Measurements from ENCODE around the gene PSMA6. TPM values are rescaled to one million over a fixed set of nuclear protein-coding genes. Genes with fewer than 3 reads are reported as not detected.

Gene PSMA6
- 100 to 1,000 TPM; 130 to 141 (median 139) TPM for total RNA-seq
- total RNA-seq (2013), result 150 TPM

- Histone ChIP-seq H3K4me3 (ENCODE audit: low read length) (peak within 1 kb of the TSS; percentile 63), H3K36me3 (ENCODE audit: control insufficient read depth, insufficient read depth, low read length) (no peaks in the 10 kb centered on the region), H3K27me3 (ENCODE audit: control insufficient read depth, insufficient read depth, low read length) (no peaks in the 10 kb centered on the region), H3K9me3 (ENCODE audit: control insufficient read depth, insufficient read depth, low read length) (no peaks in the 10 kb centered on the region), H3K27ac (ENCODE audit: low read length) (peak within 1 kb of the TSS; percentile 81), H3K4me1 (ENCODE audit: control insufficient read depth, insufficient read depth, low read length) (peaks cover 31% of the 10 kb centered on the region)
- H3K27ac Mint-ChIP-seq, result peak within 1 kb of the TSS; percentile 98 to 99
- no peaks in the 10 kb centered on the region for H3K36me3 Mint-ChIP-seq
- peak; percentile 96 to 100 for DNase-seq
- H3K4me3 Mint-ChIP-seq, result peak within 1 kb of the TSS; percentile 97
- no peaks in the 10 kb centered on the region for H3K9me3 Mint-ChIP-seq
- WGBS (ENCODE audit: insufficient coverage), result 0% methylated on average over 40 of the region's 40 CpGs
- TF ChIP-seq CTCF (IDR thresholded peaks at IDR 0.05), result no peak
- H3K4me1 Mint-ChIP-seq, result peaks cover 43 to 45% of the 10 kb centered on the region in 2 donors
- intact Hi-C loops (cut with micrococcal nuclease), result loop anchor here (1.0 to 5.0 kb wide), 6 partner anchors 40 to 310 kb away; partner anchors contain the start of genes NFKBIA, PRORP and SRP54
- H3K27me3 Mint-ChIP-seq (ENCODE audit: low read depth in 2 of 2), result no peaks in the 10 kb centered on the region
- ATAC-seq, result peak; percentile 91 to 97 (median 92)
Observed at GRCh38 chr14:35292051-35292769, at the start of gene PSMA6. Gene PSMA6, plus strand, starts transcription at chr14:35292382. Its CDS starts 95 bp downstream, at chr14:35292477.

- TF ChIP-seq CTCF (IDR thresholded peaks at IDR 0.05), result no peak
- Histone ChIP-seq H3K36me3 (ENCODE audit: control insufficient read depth, insufficient read depth, low read length) (no peaks in the 10 kb centered on the region), H3K9me3 (ENCODE audit: control insufficient read depth, insufficient read depth, low read length) (no peaks in the 10 kb centered on the region), H3K4me1 (ENCODE audit: control insufficient read depth, insufficient read depth, low read length) (peaks cover 10% of the 10 kb centered on the region), H3K27me3 (ENCODE audit: control insufficient read depth, insufficient read depth, low read length) (no peaks in the 10 kb centered on the region), H3K27ac (ENCODE audit: low read length) (no peak overlapping the region), H3K4me3 (ENCODE audit: low read length) (no peak overlapping the region)
- WGBS (ENCODE audit: insufficient coverage), result 94% methylated on average over 4 of the region's 5 CpGs
- no peaks in the 10 kb centered on the region for H3K27me3 Mint-ChIP-seq (ENCODE audit: low read depth in 2 of 2)
- peaks cover 17 to 21% of the 10 kb centered on the region in 2 donors for H3K4me1 Mint-ChIP-seq
- no peak overlapping the region for H3K27ac Mint-ChIP-seq
- H3K4me3 Mint-ChIP-seq, result no peak overlapping the region
- no peaks in the 10 kb centered on the region for H3K36me3 Mint-ChIP-seq
- DNase-seq (no peak), ATAC-seq (no peak)
- H3K9me3 Mint-ChIP-seq, result no peaks in the 10 kb centered on the region
- intact Hi-C loops (cut with micrococcal nuclease), result no loop called here
Observed at GRCh38 chr14:35242599-35243311, 49.4 kb upstream of the PSMA6 start.

GRCh38 chr14:35243956-35244355 is 48.2 kb upstream of the PSMA6 start:
- H3K27me3 Mint-ChIP-seq (ENCODE audit: low read depth in 2 of 2), result no peaks in the 10 kb centered on the region
- H3K27ac Mint-ChIP-seq, result no peak overlapping the region
- TF ChIP-seq CTCF (IDR thresholded peaks at IDR 0.05), result no peak
- ATAC-seq (no peak), DNase-seq (no peak)
- no peaks in the 10 kb centered on the region for H3K9me3 Mint-ChIP-seq
- Histone ChIP-seq H3K27ac (ENCODE audit: low read length) (no peak overlapping the region), H3K4me1 (ENCODE audit: control insufficient read depth, insufficient read depth, low read length) (peaks cover 10% of the 10 kb centered on the region), H3K9me3 (ENCODE audit: control insufficient read depth, insufficient read depth, low read length) (no peaks in the 10 kb centered on the region), H3K4me3 (ENCODE audit: low read length) (no peak overlapping the region), H3K27me3 (ENCODE audit: control insufficient read depth, insufficient read depth, low read length) (no peaks in the 10 kb centered on the region), H3K36me3 (ENCODE audit: control insufficient read depth, insufficient read depth, low read length) (no peaks in the 10 kb centered on the region)
- H3K4me3 Mint-ChIP-seq, result no peak overlapping the region
- no peaks in the 10 kb centered on the region for H3K36me3 Mint-ChIP-seq
- WGBS (ENCODE audit: insufficient coverage), result 100% methylated on average over 1 of the region's 2 CpGs
- intact Hi-C loops (cut with micrococcal nuclease), result no loop called here
- H3K4me1 Mint-ChIP-seq, result peaks cover 17 to 21% of the 10 kb centered on the region in 2 donors
